Fibroblast of the aortic adventitia (primary cell): ENCODE results near the gene SLC2A2. TPM values are rescaled to one million over a fixed set of nuclear protein-coding genes. Genes with fewer than 3 reads are reported as not detected.

ENCODE experiments used
- DNase-seq: peaks from one replicate; pipeline ENCODE4 v3.0.0-alpha.2; 2010; ENCODE audit warnings: low read depth
- H3K4me3 ChIP-seq: 2 replicates; pipeline ENCODE4 v1.5.1; 2011; ENCODE audit warnings: low read depth, mild to moderate bottlenecking, control low read depth, low read length, moderate library complexity
- CTCF ChIP-seq: IDR thresholded peaks from 2 replicates; pipeline ENCODE4 v1.5.1; 2011; ENCODE audit warnings: mild to moderate bottlenecking, low read length, control low read depth, inconsistent platforms; ENCODE audit not compliant: insufficient read depth
- small RNA-seq: library from RNA; depleted of rRNA; stranded (forward); fragments of <200 nt; gene quantifications from one replicate; pipeline ENCODE3, GENCODE V24; 2012
- total RNA-seq: library from RNA; depleted of rRNA; stranded (reverse); fragments of >200 nt; gene quantifications from 2 replicates; pipeline ENCODE4 v1.2.3, GENCODE V29; 2012; ENCODE audit warnings: low replicate concordance

The SLC2A2 gene
- total RNA-seq, 1 donor = not detected

- TF ChIP-seq CTCF = no peak
- no peak overlapping the region for H3K4me3 ChIP-seq
- no peak for DNase-seq
Observed at GRCh38 chr3:170947018-170947769, 79.3 kb downstream of the SLC2A2 start.

Small RNA genes lying within 50 kb of the gene (small RNA-seq; reads per million reads assigned to genes)
- gene RNU1-70P = not detected

Other genes with a start within 250 kb of the SLC2A2 start
- gene RPL22L1, start 156.5 kb downstream of the SLC2A2 start, total RNA-seq = 66.5 and 621 TPM in 2 replicates
- 4.8 and 22.3 TPM in 2 replicates for gene EIF5A2, start 118.1 kb downstream of the SLC2A2 start, total RNA-seq